HG02642 (cell line): ENCODE results near the gene SIAH3.

Source experiments
- ATAC-seq: cut with Tn5 transposase; IDR thresholded peaks from one replicate; pipeline ENCODE4 v1.9.1; 2021; ENCODE audit warnings: mild to moderate bottlenecking; ENCODE audit not compliant: unreplicated experiment, poor library complexity

The SIAH3 gene

DNA sequence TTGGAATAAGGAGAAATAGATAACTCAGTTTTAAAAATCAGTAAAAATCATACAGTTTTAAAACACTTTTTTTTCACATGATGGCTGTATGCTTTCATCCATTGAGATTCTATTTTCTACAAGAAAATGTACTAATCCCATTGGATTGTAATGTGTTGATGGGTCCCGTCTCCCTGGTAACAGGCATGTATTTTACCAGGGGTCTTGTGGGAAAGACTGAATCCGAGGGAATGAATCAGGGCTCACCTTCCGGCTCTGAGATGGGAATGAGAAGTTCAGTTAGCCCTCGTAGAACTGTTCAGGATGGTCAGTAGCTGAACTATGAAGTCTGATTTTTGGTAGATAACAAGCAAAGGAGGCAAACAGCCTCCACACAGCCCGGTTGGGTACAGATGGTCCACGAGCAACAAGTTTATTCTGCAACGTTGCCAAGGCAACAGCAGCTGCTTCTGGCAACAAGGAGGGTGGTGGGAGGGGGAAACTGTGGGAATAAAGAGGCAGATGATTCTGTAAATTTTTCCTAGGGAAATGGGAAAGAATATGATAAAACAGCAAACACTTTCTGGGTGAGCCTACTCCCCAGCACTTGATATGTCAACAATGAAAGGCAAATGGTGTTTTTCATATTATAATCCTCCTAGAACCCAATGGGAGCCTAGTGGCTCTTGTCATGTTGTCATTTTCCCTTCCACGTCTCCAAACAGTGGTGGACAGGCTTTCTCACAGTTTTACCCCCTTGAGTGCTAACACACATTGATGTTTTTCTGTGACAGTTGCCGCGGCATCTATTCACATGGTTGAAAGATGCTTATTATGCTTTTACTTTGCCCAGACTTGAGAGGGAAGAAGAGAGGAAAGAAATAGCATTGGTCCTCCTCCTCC lies 12.4 kb upstream of the SIAH3 start:
- no peak for ATAC-seq

DNA sequence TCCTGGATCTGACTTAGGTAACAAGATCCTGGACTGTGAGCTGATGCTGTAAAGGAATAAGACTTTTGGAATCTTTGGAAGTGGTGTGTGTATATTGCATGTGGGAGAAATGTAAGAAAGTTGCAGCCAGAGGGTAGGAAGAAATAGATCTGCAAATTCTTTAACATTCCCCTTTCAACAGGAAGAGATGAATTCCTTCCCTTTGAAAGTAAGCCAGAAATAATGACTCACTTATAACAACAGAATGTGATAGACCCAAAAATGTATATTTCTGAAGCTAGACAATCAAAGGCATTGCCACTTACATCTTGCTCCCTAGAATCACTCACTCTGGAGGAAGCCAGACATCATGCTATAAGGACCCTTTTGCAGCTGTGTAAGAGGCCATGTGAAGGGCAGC lies 9.8 kb upstream of the SIAH3 start:
- no peak for ATAC-seq

DNA sequence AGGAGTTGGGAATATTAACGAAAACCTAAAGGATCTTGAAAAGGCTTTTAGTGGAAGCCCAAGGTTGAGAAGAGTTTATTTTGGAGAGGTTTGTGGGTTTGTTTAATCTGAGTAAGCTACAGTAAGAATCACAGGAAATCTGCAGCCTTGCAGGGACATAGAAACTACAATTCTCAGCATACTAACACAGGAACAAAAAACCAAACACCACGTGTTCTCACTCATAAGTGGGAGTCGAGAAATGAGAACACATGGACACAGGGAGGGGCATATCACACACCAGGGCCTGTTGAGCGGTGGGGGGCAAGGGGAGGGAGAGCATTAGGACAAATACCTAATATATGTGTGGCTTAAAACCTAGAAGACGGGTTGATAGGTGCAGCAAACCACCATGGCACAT lies 8.7 kb upstream of the SIAH3 start:
- ATAC-seq = no peak

DNA sequence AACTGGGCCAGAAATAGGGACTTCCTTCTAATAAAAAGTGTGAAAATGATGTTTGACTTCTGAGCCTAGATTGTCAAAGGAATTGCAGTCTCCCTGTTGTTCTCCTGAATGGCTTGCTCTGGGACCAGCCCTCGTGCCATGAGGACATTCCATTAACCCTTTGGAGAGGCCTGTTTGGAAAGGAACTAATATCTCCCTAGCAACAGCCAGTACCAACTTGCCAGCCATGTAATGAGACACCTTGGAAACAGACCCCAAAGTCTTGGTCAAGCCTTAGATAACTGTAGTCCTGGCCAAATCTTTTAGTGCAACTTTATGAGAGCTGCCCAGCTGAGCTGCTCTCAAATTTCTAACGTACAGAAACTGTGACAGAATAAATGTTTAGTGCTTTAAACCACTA lies 8.2 kb upstream of the SIAH3 start:
- ATAC-seq = no peak

DNA sequence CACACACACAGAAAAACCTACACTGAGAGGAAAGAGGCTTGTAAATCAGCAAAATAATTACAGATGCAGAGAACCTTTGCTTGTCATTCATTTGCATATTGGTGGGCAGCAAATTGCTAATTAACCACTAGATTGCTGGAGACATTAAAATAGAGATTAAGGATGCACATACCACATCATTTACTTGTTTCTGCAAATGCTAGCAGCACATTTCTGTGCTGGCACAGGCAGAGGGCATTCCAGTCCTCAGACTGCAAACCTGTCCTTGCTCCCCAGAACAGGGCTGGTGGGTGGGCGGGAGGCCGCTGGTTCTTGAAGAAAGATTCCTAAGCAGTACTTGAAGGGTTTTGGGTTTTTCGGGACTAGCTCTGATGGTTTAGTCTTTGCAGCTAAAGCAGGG lies 941 bp upstream of the SIAH3 start:
- no peak for ATAC-seq

DNA sequence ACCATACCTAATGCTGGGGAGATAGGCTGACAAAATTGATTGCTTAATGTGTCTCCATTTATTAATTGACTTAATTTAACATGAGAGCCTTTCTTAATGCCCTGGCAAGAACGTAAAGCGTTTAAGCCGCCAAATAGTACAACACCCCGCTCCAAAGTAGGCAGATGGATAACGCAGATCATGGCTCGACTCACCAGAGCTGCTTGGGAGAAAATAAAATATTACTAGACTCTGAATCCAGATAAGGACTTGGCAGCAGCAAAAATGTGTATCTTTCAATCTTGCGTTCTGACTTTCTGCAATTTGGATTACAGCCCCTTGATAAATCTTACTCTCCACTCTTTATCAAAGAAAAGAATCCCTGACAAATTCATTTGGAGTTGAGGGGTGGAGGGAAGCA lies 403 bp upstream of the SIAH3 start:
- ATAC-seq = no peak

DNA sequence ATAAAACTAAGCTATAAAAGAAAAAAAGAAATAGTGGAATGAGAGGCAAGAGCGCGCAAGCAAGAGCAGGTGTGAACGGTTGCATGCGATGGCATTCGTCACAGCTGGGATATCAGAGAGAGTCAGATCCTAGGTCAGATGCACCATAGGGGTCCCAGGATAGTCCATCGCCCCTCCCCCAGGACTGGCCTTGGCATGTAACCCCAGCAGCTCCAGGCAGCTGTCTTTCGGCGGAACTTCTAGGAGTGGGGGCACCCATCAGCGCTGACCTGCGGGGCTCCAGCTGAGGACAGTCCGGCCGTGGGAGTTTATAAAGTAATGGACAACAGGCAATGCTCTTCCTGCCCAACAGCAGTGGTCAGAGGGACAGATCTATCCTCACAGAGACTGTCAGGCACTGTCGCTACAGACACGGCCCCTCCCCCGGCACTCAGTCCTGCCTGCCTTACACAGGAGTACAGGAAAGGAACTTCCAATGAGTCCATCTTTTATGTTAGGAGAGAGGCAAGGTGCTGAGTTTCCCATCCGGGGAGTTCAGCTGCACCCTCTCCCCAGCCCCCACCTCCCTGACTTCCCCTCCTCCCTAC lies 1.4 kb downstream of the SIAH3 start:
- no peak for ATAC-seq

DNA sequence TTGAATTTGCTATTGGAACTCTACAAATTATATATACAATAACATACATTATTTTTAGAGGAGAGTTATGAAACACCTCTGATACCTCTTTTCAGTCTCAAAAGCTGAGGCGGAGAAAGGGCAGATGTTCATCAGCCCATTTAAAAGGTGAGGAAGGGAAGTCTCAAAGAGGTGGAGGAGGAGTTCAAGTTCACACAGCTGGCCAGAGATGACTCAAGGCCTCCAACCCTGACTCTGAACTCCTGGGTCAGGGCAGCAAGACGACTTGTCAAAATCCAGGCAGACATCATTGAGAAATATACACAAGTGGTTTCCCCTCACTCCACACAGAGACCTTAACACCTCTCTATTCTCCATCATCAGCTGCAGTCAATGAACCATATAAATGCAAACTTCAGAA lies 2.1 kb downstream of the SIAH3 start:
- ATAC-seq = no peak

DNA sequence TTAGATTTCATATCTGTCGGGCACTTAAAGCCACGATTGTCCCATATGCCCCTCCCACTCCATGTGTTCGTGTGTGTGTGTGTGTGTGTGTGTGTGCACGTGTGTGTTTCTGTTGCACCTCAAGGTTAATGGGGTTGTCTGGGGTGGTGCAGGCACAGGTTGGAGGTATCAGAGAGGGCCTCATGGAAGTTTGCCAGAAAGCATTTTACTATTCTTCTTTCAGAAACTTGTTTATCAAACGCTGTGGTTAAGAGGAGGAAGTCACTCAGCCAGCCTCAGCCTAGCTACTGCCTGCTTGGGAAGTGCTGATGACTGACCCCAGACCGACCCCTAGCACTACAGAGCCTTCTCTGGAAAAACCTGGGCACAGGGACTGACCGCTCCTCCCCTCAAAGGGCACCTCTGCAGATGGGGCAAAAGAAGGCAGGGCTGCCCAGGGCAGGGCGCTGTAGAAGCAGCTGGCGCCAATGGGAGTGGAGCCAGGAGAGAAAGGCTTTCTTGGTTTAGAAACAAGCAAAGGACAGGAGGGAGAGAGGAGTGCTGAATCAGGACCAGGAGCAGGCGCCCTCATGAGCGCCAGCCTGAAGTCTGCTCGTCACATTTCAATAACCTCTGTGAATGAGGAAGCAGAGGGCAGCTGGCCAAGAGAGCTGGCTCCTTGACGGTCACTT lies 3.9 kb downstream of the SIAH3 start:
- ATAC-seq = no peak

DNA sequence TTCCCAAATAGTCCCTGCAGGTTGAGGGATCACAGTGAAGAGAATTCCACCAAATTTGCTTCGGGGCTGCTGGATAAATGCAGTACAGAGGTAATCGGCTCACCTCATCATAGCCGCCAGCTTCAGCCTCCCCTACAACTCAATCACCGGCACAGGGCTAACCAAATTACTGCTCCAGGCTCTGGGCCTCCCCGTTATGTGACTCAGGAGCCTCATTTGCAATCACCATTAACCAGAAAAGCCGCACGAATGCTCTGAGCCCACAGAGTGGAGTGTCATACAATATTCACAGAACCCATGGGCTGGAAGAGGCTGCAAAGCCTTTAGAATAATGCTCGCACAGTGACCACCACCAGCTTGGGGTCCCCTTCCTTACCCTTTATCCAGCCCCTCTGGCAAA lies 4.9 kb downstream of the SIAH3 start:
- ATAC-seq = no peak

DNA sequence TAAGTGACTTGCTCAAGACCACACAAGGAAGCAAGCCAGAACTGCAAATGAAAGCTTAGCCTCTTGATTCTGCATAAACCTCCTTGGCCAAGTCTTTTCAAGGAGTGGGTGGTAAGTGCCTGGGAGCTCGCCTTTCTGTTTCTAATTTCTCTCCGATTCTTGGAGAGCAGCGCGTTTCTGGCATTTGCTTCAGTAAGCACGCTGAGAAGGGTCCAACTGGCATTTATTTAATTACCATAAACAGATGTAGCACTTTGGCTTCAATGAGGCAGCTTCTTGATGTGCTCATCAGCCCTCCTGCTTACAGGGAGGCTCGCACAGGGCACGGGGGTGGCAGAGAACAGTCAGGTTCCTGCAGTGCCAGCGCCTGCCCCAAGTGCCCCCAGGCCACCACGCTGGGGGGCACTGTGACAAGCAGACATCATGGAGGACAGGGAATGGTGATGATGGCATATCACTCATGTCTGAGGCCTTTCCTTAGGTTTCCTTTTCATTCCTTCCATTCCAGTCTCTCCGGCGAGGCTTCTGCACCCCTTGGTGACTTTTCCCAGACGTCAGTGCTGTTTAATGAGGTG lies 13.3 kb downstream of the SIAH3 start:
- no peak for ATAC-seq

DNA sequence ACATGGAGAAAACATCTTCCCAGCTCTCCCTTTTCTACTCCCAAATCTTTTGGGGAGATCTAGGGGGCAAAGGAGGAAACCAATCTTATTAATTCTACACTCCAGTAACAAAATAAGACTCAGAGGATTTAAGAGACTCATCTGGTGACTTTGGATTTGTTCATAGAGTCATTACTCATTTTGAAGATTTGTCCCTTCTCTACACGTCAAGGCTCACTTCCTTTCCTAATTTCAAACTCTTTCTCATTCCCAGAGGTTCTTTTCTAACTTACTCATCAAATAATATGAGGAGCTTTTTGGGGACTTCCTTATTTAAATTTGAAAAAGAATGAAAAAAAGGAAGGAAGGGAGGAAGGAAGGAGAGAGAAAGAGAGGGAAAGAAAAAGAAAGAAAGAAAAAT lies 14.4 kb downstream of the SIAH3 start:
- ATAC-seq = no peak

DNA sequence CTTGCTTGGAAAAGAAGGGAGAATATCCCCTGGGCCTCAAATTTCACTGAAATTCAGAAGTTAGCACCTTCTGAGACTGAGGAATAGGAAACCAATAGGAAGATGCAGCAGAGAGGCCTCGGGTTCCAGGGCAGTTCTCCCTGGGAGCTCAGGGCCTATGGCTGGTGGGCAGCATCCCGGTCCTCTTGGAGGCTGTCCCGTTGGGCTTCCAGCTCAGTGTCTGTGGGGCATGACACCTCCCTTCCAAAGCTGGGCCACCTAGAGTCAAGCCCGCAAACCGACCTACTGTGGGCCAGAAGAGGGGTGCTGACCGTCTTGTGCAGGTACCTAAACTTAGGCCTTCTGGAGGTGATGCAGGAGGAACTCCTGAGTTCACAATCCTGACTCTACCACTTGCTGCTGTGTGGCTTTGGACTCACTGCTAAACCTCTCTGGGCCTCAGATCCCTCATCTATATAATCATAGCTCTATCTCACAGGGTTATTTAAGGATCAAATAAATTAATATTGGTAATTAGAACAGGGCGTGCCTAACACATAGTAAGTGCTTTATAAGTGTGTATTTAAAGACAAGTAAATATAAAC lies 17.1 kb downstream of the SIAH3 start:
- no peak for ATAC-seq

DNA sequence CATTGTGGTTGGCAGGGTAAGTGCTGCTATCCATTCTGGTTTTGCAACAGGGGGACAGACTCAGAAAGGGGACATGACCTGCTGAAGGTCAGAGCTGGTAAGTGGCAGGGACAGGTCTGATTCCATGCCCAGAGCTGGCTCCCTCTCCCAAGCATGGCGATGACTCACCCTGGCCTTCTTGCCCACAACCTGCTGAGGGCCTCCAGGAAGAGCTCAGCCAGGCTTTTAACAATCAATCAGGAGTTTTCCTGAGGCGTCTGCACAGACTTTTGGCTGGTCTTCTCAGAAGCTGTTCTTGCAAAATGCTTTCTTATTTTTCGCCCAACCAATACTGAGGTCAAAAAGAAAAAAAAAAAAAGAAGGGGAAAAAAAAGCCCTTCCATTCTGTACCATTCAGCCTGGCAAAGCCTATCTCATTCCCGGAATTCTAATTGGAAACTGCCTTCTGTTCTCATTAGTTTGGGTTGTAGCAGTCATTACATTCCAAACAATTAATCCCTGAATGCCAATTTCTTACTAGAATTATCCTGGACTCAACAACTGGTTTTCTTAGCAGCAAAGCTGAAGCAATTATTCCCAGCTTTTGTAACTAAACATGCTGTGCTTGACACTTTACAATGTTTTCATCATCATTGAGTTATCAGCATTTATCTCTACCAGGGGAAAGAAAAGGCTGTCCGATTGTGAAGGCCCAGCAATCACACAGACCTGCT lies 17.7 kb downstream of the SIAH3 start:
- ATAC-seq = no peak

DNA sequence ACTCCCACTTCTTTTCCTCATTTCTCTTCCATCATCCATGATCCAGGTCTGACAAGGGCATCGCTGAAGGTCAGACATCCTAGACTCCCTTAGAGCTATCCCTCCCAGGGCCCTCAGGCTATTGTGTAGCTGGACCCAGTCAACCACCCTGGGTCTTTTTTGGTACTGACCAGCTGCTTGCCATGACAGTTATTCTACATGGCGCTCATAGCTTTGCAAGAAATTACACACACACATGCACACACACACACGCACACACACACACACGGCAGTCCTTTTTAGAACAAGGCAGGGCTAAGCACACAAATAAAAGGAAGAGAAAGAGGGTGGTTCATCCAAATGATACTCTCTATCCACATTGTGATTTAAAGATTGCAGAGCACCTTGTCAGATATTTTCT lies 18.3 kb downstream of the SIAH3 start:
- no peak for ATAC-seq

DNA sequence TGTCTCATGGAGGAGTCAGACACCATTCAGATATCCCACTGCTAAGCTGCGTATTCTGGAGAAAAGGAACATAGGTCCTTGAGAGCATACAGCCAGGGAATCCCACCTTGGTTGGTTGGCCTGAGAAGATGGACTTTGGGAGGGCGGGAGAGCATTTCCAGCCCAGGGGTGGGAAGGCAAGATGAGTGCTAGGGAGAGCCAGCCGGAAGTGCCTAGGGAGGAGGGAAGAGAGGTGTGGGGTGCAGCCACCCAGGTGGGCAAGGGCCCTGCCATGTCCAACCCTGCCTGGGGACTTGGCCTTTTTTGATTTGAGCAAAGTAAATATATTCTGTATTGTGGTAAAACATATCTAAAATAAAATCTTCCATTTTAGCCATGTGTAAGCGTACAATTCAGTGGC lies 19.7 kb downstream of the SIAH3 start:
- ATAC-seq = no peak

DNA sequence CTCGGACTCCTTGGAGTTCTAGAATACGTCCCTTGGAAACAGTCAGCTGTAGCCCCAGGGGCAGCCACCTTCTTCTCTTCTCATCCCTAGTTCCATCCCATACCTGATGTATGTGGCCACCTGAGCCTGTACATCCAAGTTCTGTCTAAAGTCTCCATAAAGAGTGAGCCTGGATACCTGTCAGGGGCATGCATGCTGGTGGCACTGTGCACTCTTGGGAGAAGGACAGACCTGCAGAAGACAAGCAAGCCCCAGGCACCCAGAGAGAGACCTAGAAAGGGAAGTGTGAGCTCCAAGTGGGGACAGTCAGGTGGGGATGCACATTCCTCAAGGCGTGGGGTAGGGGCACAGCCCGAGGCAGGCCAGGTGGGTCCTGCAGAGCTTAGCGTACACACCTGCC lies 21.4 kb downstream of the SIAH3 start:
- ATAC-seq = no peak

DNA sequence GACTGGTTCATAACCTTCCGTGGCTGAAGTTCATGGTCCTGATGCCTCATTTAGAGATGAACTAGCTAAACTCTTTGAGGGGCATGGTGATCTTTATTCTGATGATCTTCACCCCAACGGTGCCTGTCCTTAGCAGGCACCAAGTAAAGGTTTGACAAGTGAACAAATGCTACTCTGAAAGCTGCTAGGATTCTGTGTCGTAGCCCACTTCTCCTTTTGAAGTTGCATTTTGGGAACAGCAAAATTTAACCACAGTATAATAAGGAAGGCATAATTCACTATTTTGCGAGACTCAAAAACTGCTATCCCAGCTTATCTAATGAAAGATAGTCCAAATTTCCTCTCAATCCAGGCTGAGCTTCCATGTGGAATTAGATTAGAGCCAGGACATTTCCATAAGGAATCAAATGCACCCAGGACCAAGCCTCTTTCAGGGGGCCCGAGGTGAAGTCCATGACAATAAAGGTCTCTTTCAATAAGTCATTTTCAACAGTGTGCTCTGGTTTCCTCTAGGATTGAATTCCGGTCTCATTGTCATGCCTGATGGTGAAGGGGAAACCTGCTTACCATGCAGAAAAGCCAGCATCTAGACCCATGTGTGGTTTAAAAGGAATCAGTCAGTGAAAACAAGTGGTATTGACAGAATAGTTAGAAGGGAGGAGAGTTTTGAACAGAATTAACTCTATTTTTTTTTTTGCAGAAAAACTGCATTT lies 23.1 kb downstream of the SIAH3 start:
- no peak for ATAC-seq

DNA sequence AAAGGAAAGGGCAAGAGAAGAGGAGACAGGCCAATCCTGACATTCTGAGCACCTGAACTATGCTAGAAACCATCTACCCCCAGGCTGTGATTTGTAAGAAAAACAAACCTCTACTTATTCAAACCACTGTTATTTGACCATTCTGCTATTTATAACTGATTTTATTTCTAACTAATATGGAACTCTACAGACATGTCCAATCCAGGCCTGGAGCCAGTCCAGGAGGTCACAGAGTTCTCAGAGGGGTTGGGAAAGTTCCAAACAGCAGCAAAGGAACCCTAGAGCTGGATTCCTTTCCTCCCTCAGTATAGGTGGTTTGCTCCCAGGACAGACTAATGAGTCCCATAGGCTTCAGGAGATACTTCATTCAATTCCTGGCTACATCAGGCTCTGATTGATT lies 24.2 kb downstream of the SIAH3 start:
- no peak for ATAC-seq

DNA sequence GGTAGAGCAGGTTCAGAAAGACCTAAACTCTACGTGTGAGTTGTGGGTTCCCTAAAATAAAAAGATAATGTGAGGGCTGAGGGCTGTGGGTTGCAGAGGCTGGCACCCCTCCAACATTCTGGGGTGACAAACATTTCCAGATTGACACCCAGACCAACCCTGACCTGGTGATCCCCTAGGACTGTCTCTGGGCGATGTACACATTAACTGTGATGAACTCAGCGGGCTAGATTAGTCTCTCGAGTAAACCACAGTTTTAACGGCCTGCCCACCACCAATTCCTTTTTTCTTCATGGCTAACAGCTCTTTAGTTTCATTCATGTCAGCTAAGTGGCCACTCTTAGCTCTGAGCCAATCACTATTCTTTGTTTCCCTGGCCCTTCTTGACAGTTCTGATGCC lies 24.8 kb downstream of the SIAH3 start:
- no peak for ATAC-seq
